ENCODE measurements around the gene PWWP2B. TPM values are rescaled to one million over a fixed set of nuclear protein-coding genes. Genes with fewer than 3 reads are reported as not detected.

Gene PWWP2B
- 17.4 and 19.0 TPM in 2 replicates for total RNA-seq

DNA sequence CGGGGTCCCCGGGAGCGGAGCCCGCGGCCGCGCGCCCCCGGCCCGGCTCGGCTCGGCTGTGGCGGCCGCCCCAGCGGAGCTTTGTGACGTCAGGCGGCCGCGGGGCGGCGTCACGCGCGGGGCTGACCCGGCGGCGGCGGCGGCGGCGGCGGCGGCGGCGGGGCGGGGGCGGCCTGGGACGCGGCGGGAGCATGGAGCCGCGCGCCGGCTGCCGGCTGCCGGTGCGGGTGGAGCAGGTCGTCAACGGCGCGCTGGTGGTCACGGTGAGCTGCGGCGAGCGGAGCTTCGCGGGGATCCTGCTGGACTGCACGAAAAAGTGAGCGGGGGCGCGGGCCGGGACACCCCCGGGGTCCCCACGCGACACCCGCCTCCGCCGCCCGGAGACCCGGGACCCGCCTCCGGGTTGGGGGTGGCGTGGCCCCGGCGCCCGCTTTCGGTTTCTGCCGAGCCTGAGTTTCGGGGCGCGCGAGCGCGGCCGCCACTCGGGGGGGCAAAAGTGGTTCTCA is at the start of gene PWWP2B:
PWWP2B (plus strand) TSS at position 165 of the 506 bp plus-strand sequence; CDS start at position 192, 27 bp downstream.

Other genes with a start within 250 kb of the PWWP2B start
- gene DPYSL4, start 210.3 kb upstream of the PWWP2B start, total RNA-seq: 2.1 and 2.3 TPM in 2 replicates
- 10.1 and 18.5 TPM in 2 replicates for gene STK32C, start 89.2 kb upstream of the PWWP2B start, total RNA-seq
- gene LRRC27, start 65.0 kb upstream of the PWWP2B start, total RNA-seq: 7.1 and 13.9 TPM in 2 replicates
- gene INPP5A, start 140.6 kb downstream of the PWWP2B start, total RNA-seq: 43.4 and 60.0 TPM in 2 replicates